NOMO-1 (cell line): Measurements from ENCODE around the gene PHACTR1.

Experiments used
- DNase-seq, 2 experiments: peaks; one replicate each; lab custom pipeline; 2025; ENCODE audit not compliant: unreplicated experiment in 2 of 2; lab: John Stamatoyannopoulos, UW

PHACTR1 gene

GRCh38 chr6:13012977-13013680 lies 296.6 kb downstream of the PHACTR1 start:
- DNase-seq = no peak

GRCh38 chr6:13013681-13014503 lies 297.3 kb downstream of the PHACTR1 start:
- no peak for DNase-seq

GRCh38 chr6:13014504-13015378 lies 298.2 kb downstream of the PHACTR1 start:
- DNase-seq = no peak

- no peak for DNase-seq
Measured at GRCh38 chr6:13015379-13015681, 298.8 kb downstream of the PHACTR1 start.

GRCh38 chr6:13024616-13025015 lies 308.0 kb downstream of the PHACTR1 start:
- no peak for DNase-seq

GRCh38 chr6:13025893-13026499 lies 309.4 kb downstream of the PHACTR1 start:
- no peak for DNase-seq

- DNase-seq = no peak
Measured at GRCh38 chr6:13026557-13026956, 310.0 kb downstream of the PHACTR1 start.

- DNase-seq = no peak
Measured at GRCh38 chr6:13027207-13027606, 310.6 kb downstream of the PHACTR1 start.

- DNase-seq = no peak
Measured at GRCh38 chr6:13030396-13030795, 313.8 kb downstream of the PHACTR1 start.

GRCh38 chr6:13032566-13032965 lies 316.0 kb downstream of the PHACTR1 start:
- DNase-seq = no peak

GRCh38 chr6:13033145-13033544 lies 316.6 kb downstream of the PHACTR1 start:
- DNase-seq = no peak

- no peak for DNase-seq
Measured at GRCh38 chr6:13034316-13034715, 317.7 kb downstream of the PHACTR1 start.

- DNase-seq = no peak
Measured at GRCh38 chr6:13035606-13036005, 319.0 kb downstream of the PHACTR1 start.

GRCh38 chr6:13038315-13038714 lies 321.7 kb downstream of the PHACTR1 start:
- DNase-seq = no peak

- DNase-seq = no peak
Measured at GRCh38 chr6:13038741-13039190, 322.2 kb downstream of the PHACTR1 start.

- DNase-seq = peak in 1 of 2 experiments; percentile 42
Measured at GRCh38 chr6:13044390-13044789, 327.8 kb downstream of the PHACTR1 start.

- no peak for DNase-seq
Measured at GRCh38 chr6:13044896-13045295, 328.3 kb downstream of the PHACTR1 start.

GRCh38 chr6:13045676-13046075 lies 329.1 kb downstream of the PHACTR1 start:
- no peak for DNase-seq

GRCh38 chr6:13046084-13046483 lies 329.5 kb downstream of the PHACTR1 start:
- DNase-seq = no peak

GRCh38 chr6:13048113-13048512 lies 331.5 kb downstream of the PHACTR1 start:
- DNase-seq = no peak
